NCI-H345 treated with DMSO at 0.1 percent for 48 hours (cell line): ENCODE results near the gene CD74.
"Not testable (repeated sequence)": the region's sequence is repeated elsewhere in the genome, so short reads cannot be mapped to it uniquely, and the experiment has no call there.

ENCODE experiments used
- DNase-seq: peaks from one replicate; lab custom pipeline; 2025; ENCODE audit not compliant: unreplicated experiment; lab: John Stamatoyannopoulos, UW

Gene CD74

DNA sequence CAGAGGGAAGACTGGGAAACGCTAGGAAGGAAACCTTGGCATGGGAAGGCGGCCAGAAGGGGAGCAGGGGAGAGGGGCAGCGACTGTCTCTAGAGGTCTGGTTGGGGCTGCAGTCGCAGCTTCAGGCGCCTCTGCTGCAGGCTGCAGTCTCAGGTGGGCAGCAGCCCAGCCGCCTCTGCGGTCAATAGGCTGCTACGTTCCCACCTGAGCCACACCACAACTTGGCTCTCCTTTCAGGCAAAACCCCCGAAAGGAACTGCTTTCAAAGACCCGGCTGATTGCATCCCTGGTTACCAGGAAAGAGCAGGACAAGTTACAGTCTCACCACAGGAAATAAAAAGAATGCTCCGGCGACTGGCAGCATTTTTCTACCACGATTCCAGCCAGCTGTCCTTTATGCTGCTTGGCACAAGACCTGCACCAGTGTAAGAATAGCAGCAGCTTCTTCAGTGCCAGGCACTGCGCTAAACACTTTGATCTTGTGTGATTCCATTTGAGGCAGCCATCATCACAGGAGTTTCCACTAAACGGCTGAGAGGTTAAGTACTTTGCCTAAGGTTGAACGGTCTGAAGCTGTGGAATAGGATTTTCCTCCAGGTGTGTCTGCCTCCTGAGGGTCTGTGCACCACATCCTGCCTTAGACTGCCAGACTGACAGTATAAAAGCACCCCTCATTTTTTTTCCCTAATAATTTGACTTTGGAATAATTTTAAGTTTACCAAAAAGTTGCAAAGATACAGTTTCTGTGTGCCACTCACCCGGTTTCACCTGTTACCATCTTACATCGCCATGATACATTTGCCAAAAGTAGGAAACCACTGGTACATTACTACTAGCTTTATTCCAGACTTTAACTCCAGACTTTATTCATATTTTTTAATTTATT lies 29.3 kb upstream of the CD74 start:
- DNase-seq: no peak

- no peak for DNase-seq
These were observed 28.5 kb upstream of the CD74 start for GRCh38 chr5:150440948-150441812.

GRCh38 chr5:150438873-150439546 lies 26.3 kb upstream of the CD74 start:
- no peak for DNase-seq

GRCh38 chr5:150436141-150436680 lies 23.5 kb upstream of the CD74 start:
- peak; percentile 75 for DNase-seq

- DNase-seq: no peak
These were observed 21.8 kb upstream of the CD74 start for GRCh38 chr5:150434464-150434863.

DNA sequence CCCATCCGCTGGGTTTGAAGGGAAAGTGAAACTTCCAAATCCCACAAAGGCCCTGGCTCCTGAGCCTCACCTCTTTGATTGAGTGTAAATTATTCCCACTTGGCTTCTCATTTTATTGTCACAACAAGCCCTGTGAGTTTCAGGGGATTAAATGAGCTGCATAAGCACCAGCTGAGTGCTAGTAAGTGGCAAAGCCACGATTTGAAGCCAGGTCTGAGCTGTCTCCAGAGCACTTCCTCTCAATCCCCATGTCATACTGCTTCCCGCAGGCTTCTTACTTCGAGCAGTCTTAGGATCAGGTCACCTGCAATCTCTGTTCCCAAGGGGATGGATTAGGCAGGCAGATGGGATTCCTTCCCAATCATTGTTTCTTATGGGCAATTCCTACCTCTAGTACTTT lies 18.9 kb upstream of the CD74 start:
- no peak for DNase-seq

DNA sequence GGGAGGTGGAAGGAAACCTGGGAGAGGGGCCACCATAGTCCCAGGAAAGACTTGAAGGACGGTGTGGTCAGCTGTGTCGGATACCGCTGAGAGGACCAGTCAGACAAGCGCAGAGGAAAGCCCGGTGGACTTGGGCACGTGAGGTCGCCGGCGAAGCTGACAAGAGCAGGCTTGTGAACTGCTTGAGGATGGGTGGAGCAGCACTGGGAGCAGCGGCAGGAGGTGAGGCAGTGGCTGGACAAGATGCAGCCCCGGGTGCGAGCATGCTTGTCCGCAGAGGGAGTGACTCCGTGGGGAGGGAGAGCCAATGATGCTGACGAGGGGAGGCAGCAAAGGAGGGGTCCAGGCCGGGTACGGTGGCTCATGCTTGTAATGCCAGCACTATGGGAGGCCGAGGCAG lies 18.3 kb upstream of the CD74 start:
- no peak for DNase-seq

GRCh38 chr5:150429410-150429873 lies 16.7 kb upstream of the CD74 start:
- DNase-seq: no peak

DNA sequence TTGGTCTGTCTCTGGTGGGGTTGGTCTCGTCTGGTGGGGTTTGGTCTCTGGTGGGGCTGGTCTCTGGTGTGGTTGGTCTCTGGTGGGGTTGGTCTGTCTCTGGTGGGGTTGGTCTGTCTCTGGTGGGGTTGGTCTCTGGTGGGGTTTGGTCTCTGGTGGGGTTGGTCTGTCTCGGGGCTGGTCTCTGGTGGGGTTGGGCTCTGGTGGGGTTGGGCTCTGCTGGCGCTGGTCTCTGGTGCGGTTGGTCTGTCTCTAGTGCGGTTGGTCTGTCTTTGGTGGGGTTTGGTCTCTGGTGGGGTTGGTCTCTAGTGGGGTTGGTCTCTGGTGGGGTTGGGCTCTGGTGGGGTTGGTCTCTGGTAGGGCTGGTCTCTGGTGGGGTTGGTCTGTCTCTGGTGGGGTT lies 16.3 kb upstream of the CD74 start:
- no peak for DNase-seq

GRCh38 chr5:150428106-150428876 lies 15.6 kb upstream of the CD74 start:
- DNase-seq: no peak

DNA sequence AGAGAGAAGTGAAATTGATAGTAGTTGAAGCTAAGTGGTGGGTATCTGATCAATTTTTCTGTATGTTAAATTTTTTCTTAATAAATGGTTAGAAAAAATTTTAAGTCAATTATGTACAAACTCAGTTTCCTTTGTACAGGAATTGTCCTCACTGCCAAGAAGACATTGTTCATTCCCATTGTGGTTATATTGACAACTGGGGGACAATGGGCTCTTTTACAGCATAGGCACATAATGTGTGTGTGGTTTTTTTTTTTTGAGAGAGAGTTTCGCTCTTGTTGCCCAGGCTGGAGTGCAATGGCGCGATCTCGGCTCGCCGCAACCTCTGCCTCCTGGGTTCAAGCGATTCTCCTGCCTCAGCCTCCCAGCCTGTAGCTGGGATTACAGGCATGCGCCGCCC lies 13.5 kb upstream of the CD74 start:
- DNase-seq: not testable (repeated sequence)

DNA sequence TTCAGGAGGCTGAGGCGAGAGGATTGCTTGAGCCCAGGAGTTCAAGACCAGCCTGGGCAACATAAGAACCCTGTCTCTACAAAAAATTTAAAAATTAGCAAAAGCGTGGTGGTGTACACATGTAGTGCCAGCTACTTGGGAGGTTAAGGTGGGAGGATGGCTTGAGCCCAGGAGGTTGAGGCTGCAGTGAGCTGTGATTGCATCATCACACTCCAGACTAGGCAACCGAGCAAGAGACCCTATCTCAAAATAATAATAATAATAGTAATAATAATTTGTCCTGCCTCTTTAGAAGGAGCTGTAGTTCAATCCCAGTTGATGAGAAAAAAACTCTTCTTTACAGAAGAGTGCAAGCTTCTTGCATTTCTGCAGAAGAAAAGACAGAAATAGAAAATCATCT lies 10.0 kb upstream of the CD74 start:
- DNase-seq: no peak

DNA sequence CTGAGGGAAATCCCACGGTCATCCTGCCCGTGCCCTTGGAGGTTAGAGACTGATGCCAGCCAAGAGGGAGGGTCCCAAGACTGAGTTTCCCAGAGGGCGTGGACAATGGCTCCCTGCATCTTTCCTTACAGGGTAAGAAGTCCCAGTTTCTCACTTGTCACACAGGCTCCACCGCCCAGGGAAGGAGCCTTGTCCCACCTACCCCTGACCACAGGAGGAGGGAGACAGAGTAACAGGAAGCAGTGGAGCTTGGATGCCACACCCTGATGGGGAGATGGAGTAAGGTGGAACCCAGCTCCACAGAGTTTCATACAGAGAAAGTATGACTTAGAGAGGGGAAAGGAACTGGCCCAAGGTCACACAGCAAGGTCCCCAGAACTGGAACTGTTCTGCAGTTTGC lies 9.4 kb upstream of the CD74 start:
- DNase-seq: no peak

- no peak for DNase-seq
These were observed 7.0 kb upstream of the CD74 start for GRCh38 chr5:150419630-150420270.

DNA sequence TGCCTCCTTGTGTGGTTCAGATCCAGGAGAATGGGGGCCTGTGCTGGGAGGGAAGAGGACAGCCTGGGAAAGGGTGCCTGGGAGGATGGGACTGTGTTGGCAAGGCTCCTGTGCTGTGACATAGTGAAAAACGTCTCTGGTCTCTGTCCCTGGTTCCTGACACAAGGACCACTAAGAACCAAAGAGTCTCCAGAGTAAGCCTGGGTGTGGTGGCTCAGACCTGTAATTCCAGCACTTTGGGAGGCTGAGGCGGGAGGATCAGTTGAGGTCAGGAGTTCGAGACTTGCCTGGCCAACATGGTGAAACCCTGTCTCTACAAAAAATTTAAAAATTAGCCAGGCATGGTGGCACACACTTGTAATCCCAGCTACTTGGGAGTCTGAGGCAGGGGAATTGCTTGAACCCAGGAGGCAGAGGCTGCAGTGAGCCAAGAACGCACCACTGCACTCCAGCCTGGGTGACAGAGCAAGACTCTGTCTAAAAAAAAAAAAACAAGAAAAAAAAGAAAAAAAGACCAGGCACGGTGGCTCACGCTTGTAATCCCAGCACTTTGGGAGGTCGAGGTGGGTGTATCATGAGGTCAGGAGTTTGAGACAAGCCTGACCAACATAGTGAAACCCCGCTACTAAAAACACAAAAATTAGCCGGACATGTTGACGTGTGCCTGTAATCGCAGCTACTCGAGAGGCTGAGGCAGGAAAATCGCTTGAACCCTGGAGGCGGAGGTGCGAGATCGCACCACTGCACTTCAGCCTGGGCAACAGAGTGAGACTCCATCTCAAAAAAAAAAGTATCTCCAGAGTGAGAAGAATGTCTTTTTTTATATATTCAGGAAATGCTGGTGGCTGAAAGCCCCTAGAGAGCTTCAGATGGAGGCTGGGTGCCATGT lies 1.4 kb upstream of the CD74 start:
- not testable (repeated sequence) for DNase-seq

GRCh38 chr5:150413176-150413901 lies 629 bp upstream of the CD74 start:
- DNase-seq: no peak

DNA sequence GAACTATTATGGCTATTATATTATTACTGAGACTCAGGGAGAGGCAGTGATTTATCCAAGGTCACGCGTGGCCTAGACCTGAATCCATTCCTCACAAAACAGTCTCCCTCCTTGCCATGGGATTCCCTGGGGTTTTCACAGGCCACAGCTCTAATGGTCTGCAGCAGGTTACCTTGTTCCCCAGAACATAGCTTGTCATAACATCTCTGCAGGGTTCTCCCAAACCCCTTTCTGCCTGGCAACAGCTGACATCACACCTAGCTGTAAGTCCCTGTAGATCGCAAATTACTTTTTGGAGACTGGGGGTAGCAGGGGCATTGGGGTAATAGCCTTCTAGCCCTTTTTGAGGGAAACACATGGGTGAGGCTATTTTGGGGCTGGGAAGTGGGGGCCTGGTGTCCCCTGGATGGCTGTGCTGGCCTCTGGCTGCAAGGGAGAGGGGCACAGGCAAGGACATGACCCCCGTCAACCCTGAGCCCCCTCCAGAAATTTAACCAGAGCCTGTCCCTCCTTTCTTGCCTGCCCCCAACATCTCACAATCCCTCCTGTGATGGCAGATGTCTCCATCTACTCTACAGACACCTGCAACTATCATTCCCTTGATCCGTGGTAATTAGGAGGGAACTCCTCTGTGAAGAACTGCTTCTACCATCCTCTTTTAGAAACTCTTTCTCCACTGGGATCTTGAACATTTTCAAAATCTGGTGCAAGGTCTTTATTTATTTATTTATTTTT lies 1.3 kb downstream of the CD74 start:
- no peak for DNase-seq
